Measurements from ENCODE around the gene BIRC7.

BIRC7 gene

GRCh38 chr20:63254606-63255384 lies 19.1 kb downstream of the BIRC7 start:
- Histone ChIP-seq H3K4me3 (ENCODE audit: insufficient read depth, low read depth, low read length, poor library complexity, severe bottlenecking) (no peak overlapping the region), H3K4me1 (ENCODE audit: control insufficient read depth, insufficient read depth, low read length, poor library complexity, severe bottlenecking) (peaks cover 7% of the 10 kb centered on the region), H3K36me3 (ENCODE audit: control insufficient read depth, insufficient read depth, low read length) (no peaks in the 10 kb centered on the region), H3K27me3 (replicated peaks; ENCODE audit: control insufficient read depth, insufficient read depth, low read length, poor library complexity, severe bottlenecking) (peaks cover 31% of the 10 kb centered on the region), H3K27ac (ENCODE audit: insufficient read depth, low read length, poor library complexity, severe bottlenecking) (no peak overlapping the region), H3K9me3 (ENCODE audit: control insufficient read depth, low read length) (no peaks in the 10 kb centered on the region)
- no peak for DNase-seq

DNA sequence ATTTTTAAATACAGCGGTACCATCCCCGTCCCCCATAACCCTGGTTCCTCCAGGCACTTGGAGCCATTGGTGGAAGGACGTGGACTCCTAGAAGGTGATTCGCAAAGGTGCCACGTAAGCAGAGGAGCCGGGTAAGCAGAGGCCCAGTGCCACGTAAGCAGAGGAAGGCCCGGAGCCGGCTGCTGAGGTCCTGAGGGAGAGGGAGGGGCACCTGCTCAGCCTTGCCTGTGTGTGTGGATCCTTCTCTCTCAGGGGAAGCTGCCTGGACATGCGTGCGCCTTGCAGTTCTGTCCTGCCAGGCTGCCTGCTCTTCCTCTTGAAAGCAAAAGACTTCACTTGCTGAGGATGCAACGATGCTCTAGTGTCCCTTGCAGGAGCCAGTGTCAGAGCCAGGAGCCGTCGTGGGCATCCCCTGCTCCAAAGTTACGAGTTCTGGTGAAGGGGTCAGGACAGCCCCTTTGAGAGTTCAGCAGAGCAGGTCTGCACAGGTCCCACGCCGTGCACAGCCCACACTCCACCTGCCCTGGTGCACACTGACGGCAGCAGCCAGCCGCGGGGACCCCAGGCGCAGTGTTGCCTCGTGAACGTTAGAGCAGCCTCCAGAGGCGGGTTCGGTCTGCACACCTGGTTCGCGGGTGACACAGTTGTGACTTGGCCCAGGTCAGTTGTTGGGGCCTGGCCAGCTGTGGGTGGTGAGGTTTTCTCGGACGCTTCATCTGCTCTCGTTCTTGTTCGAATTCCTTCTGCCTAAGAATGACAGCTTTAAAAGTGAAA lies 20.4 kb downstream of the BIRC7 start:
- no peaks in the 10 kb centered on the region for H3K36me3 ChIP-seq (ENCODE audit: control insufficient read depth, insufficient read depth, low read length)
- H3K4me3 ChIP-seq (ENCODE audit: insufficient read depth, low read depth, low read length, poor library complexity, severe bottlenecking), result no peak overlapping the region
- H3K27me3 ChIP-seq (replicated peaks; ENCODE audit: control insufficient read depth, insufficient read depth, low read length, poor library complexity, severe bottlenecking), result peaks cover 31% of the 10 kb centered on the region
- no peak for DNase-seq
- H3K27ac ChIP-seq (ENCODE audit: insufficient read depth, low read length, poor library complexity, severe bottlenecking), result no peak overlapping the region
- no peaks in the 10 kb centered on the region for H3K9me3 ChIP-seq (ENCODE audit: control insufficient read depth, low read length)
- peaks cover 7% of the 10 kb centered on the region for H3K4me1 ChIP-seq (ENCODE audit: control insufficient read depth, insufficient read depth, low read length, poor library complexity, severe bottlenecking)

GRCh38 chr20:63256954-63257353 lies 21.2 kb downstream of the BIRC7 start:
- Histone ChIP-seq H3K4me1 (ENCODE audit: control insufficient read depth, insufficient read depth, low read length, poor library complexity, severe bottlenecking) (peaks cover 7% of the 10 kb centered on the region), H3K4me3 (ENCODE audit: insufficient read depth, low read depth, low read length, poor library complexity, severe bottlenecking) (no peak overlapping the region), H3K27me3 (replicated peaks; ENCODE audit: control insufficient read depth, insufficient read depth, low read length, poor library complexity, severe bottlenecking) (peaks cover 26% of the 10 kb centered on the region), H3K27ac (ENCODE audit: insufficient read depth, low read length, poor library complexity, severe bottlenecking) (no peak overlapping the region), H3K9me3 (ENCODE audit: control insufficient read depth, low read length) (no peaks in the 10 kb centered on the region), H3K36me3 (ENCODE audit: control insufficient read depth, insufficient read depth, low read length) (no peaks in the 10 kb centered on the region)
- DNase-seq, result no peak

GRCh38 chr20:63257629-63258028 lies 21.9 kb downstream of the BIRC7 start:
- H3K27me3 ChIP-seq (replicated peaks; ENCODE audit: control insufficient read depth, insufficient read depth, low read length, poor library complexity, severe bottlenecking), result peaks cover 26% of the 10 kb centered on the region
- no peak overlapping the region for H3K27ac ChIP-seq (ENCODE audit: insufficient read depth, low read length, poor library complexity, severe bottlenecking)
- DNase-seq, result no peak
- no peaks in the 10 kb centered on the region for H3K9me3 ChIP-seq (ENCODE audit: control insufficient read depth, low read length)
- H3K4me3 ChIP-seq (ENCODE audit: insufficient read depth, low read depth, low read length, poor library complexity, severe bottlenecking), result no peak overlapping the region
- H3K36me3 ChIP-seq (ENCODE audit: control insufficient read depth, insufficient read depth, low read length), result no peaks in the 10 kb centered on the region
- peaks cover 7% of the 10 kb centered on the region for H3K4me1 ChIP-seq (ENCODE audit: control insufficient read depth, insufficient read depth, low read length, poor library complexity, severe bottlenecking)

GRCh38 chr20:63258781-63259180 lies 23.1 kb downstream of the BIRC7 start:
- no peak for DNase-seq
- peaks cover 17% of the 10 kb centered on the region for H3K27me3 ChIP-seq (replicated peaks; ENCODE audit: control insufficient read depth, insufficient read depth, low read length, poor library complexity, severe bottlenecking)
- no peak overlapping the region for H3K4me3 ChIP-seq (ENCODE audit: insufficient read depth, low read depth, low read length, poor library complexity, severe bottlenecking)
- H3K9me3 ChIP-seq (ENCODE audit: control insufficient read depth, low read length), result no peaks in the 10 kb centered on the region
- H3K4me1 ChIP-seq (ENCODE audit: control insufficient read depth, insufficient read depth, low read length, poor library complexity, severe bottlenecking), result no peaks in the 10 kb centered on the region
- no peak overlapping the region for H3K27ac ChIP-seq (ENCODE audit: insufficient read depth, low read length, poor library complexity, severe bottlenecking)
- no peaks in the 10 kb centered on the region for H3K36me3 ChIP-seq (ENCODE audit: control insufficient read depth, insufficient read depth, low read length)

DNA sequence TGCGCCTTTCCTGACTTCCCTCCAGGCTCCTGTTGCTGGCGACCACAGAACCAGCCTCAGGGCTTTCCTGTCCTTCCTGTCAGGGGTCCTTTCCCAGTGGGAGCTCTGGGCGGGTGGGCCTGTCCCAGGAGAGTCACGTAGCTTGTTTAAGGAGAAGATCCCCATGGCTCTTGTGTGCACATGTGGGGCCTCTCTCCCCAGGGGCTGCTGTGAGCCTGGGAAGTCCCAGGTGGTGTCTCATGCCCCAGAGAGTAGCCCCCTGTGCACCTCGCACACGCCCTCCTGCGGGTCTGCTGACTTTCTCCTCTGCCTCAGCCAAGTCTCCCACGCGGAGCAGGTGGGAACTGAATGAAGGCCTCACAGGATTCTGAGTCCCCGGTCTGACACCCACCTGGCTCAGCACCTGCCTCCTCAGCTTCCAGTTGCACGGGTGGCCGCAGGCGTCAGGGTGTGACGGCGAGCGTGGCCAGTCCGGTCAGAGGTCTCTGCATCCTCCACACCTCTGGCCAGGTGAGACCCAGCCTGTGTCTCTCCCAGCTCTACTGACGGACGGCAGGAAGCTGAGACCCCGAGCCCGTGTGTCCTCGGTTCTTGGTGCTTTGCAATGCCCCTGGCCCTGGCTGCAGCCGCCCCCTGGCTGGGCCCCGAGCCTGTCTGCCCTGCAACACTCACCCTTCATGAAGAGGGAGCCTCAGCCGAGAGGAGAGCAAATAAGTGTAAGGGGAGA lies 24.2 kb downstream of the BIRC7 start:
- no peaks in the 10 kb centered on the region for H3K36me3 ChIP-seq (ENCODE audit: control insufficient read depth, insufficient read depth, low read length)
- no peak for DNase-seq
- no peaks in the 10 kb centered on the region for H3K4me1 ChIP-seq (ENCODE audit: control insufficient read depth, insufficient read depth, low read length, poor library complexity, severe bottlenecking)
- no peaks in the 10 kb centered on the region for H3K9me3 ChIP-seq (ENCODE audit: control insufficient read depth, low read length)
- H3K27me3 ChIP-seq (replicated peaks; ENCODE audit: control insufficient read depth, insufficient read depth, low read length, poor library complexity, severe bottlenecking), result peaks cover 13% of the 10 kb centered on the region
- no peak overlapping the region for H3K4me3 ChIP-seq (ENCODE audit: insufficient read depth, low read depth, low read length, poor library complexity, severe bottlenecking)
- no peak overlapping the region for H3K27ac ChIP-seq (ENCODE audit: insufficient read depth, low read length, poor library complexity, severe bottlenecking)

- Histone ChIP-seq H3K27me3 (replicated peaks; ENCODE audit: control insufficient read depth, insufficient read depth, low read length, poor library complexity, severe bottlenecking) (peaks cover 7% of the 10 kb centered on the region), H3K4me3 (ENCODE audit: insufficient read depth, low read depth, low read length, poor library complexity, severe bottlenecking) (no peak overlapping the region), H3K36me3 (ENCODE audit: control insufficient read depth, insufficient read depth, low read length) (no peaks in the 10 kb centered on the region), H3K9me3 (ENCODE audit: control insufficient read depth, low read length) (no peaks in the 10 kb centered on the region), H3K4me1 (ENCODE audit: control insufficient read depth, insufficient read depth, low read length, poor library complexity, severe bottlenecking) (no peaks in the 10 kb centered on the region), H3K27ac (ENCODE audit: insufficient read depth, low read length, poor library complexity, severe bottlenecking) (no peak overlapping the region)
- DNase-seq, result no peak
Measured at GRCh38 chr20:63260521-63260920, 24.8 kb downstream of the BIRC7 start.

GRCh38 chr20:63261060-63261794 lies 25.5 kb downstream of the BIRC7 start:
- no peak overlapping the region for H3K27ac ChIP-seq (ENCODE audit: insufficient read depth, low read length, poor library complexity, severe bottlenecking)
- no peak for DNase-seq
- no peaks in the 10 kb centered on the region for H3K4me1 ChIP-seq (ENCODE audit: control insufficient read depth, insufficient read depth, low read length, poor library complexity, severe bottlenecking)
- H3K27me3 ChIP-seq (replicated peaks; ENCODE audit: control insufficient read depth, insufficient read depth, low read length, poor library complexity, severe bottlenecking), result peaks cover 6% of the 10 kb centered on the region
- H3K36me3 ChIP-seq (ENCODE audit: control insufficient read depth, insufficient read depth, low read length), result no peaks in the 10 kb centered on the region
- no peaks in the 10 kb centered on the region for H3K9me3 ChIP-seq (ENCODE audit: control insufficient read depth, low read length)
- H3K4me3 ChIP-seq (ENCODE audit: insufficient read depth, low read depth, low read length, poor library complexity, severe bottlenecking), result no peak overlapping the region

GRCh38 chr20:63261795-63262528 lies 26.3 kb downstream of the BIRC7 start:
- no peak overlapping the region for H3K27ac ChIP-seq (ENCODE audit: insufficient read depth, low read length, poor library complexity, severe bottlenecking)
- no peaks in the 10 kb centered on the region for H3K36me3 ChIP-seq (ENCODE audit: control insufficient read depth, insufficient read depth, low read length)
- no peaks in the 10 kb centered on the region for H3K9me3 ChIP-seq (ENCODE audit: control insufficient read depth, low read length)
- no peak overlapping the region for H3K4me3 ChIP-seq (ENCODE audit: insufficient read depth, low read depth, low read length, poor library complexity, severe bottlenecking)
- H3K27me3 ChIP-seq (replicated peaks; ENCODE audit: control insufficient read depth, insufficient read depth, low read length, poor library complexity, severe bottlenecking), result peaks cover 2% of the 10 kb centered on the region
- no peak for DNase-seq
- H3K4me1 ChIP-seq (ENCODE audit: control insufficient read depth, insufficient read depth, low read length, poor library complexity, severe bottlenecking), result no peaks in the 10 kb centered on the region

Measured in effector memory CD4-positive, alpha-beta T cell (primary cell).